Sigmoid colon (tissue), 7 donors: ENCODE measurements around the gene MAML1. TPM values are rescaled to one million over a fixed set of nuclear protein-coding genes. Genes with fewer than 3 reads are reported as not detected.

Experiments used
- DNase-seq: peaks from one replicate; pipeline ENCODE4 v3.0.0-alpha.2; 2019
- H3K27ac ChIP-seq, 4 donors: fragments of 200-600 bp; sonication (generic); one replicate each; pipeline ENCODE4 v1.5.1; 2016 to 2019; ENCODE audit warnings: mild to moderate bottlenecking in 1 of 4
- H3K27me3 ChIP-seq, 3 donors: fragments of 200-600 bp; sonication (generic); one replicate each; pipeline ENCODE4 v1.5.1; 2019; ENCODE audit warnings: mild to moderate bottlenecking in 1 of 3
- H3K36me3 ChIP-seq, 4 donors: fragments of 200-600 bp; sonication (generic); one replicate each; pipeline ENCODE4 v1.5.1; 2016 to 2019
- H3K4me1 ChIP-seq, 4 donors: fragments of 200-600 bp; sonication (generic); one replicate each; pipeline ENCODE4 v1.5.1; 2017 to 2019
- H3K4me3 ChIP-seq, 4 donors: fragments of 200-600 bp; sonication (generic); one replicate each; pipeline ENCODE4 v1.5.1; 2017 to 2019; ENCODE audit warnings: mild to moderate bottlenecking in 2 of 4, moderate library complexity in 1 of 4
- H3K9me3 ChIP-seq, 4 donors: fragments of 200-600 bp in 3 of 4; sonication (generic) in 3 of 4; one replicate each; pipeline versions ENCODE4 v1.5.1 to v1.6.1; 2013 to 2019
- EP300 ChIP-seq, 4 donors: sonication (generic); formaldehyde crosslinking; IDR thresholded peaks; one replicate each; pipeline ENCODE4 v1.6.1; 2017; ENCODE audit warnings: antibody characterized with exemption in 4 of 4
- POLR2A ChIP-seq, 2 donors: fragments of 450-650 bp; IDR thresholded peaks; one replicate each; pipeline ENCODE4 v1.6.1; 2016; ENCODE audit warnings: antibody characterized with exemption in 2 of 2, mild to moderate bottlenecking in 2 of 2, moderate library complexity in 2 of 2
- POLR2AphosphoS5 ChIP-seq, 4 donors: sonication (generic); formaldehyde crosslinking; IDR thresholded peaks; one replicate each; pipeline ENCODE4 v1.6.1; 2017; ENCODE audit warnings: antibody characterized with exemption in 4 of 4
- WGBS, 2 donors: extraction: QIAGEN DNeasy Blood & Tissue Kit; methylation state at CpG; one replicate each; pipeline ENCODE4 v1.1.7; 2013; 5-methylcytosine and 5-hydroxymethylcytosine counted together
- intact Hi-C: fragments of 100-400 bp; cut with DNase I; formaldehyde crosslinking; loops from one replicate; pipeline ENCODE4 v1.15.1; 2023
- polyA plus RNA-seq, 3 donors: library from polyadenylated mRNA; stranded (reverse); fragments of 200-250 nt; gene quantifications; one replicate each; pipeline ENCODE4 v1.2.3, GENCODE V29; 2013
- total RNA-seq, 4 donors: library from RNA; depleted of rRNA; stranded (reverse); fragments of >200 nt; gene quantifications; one replicate each; pipeline ENCODE4 v1.1.0, GENCODE V29; 2016
- TF ChIP-seq, protein P1 (sequence below), 4 experiments: fragments of 450-650 bp in 3 of 4; fragments of 200-600 bp in 1 of 4; IDR thresholded peaks; one replicate each; pipeline ENCODE4 v1.5.1; 2016 to 2019; ENCODE audit warnings: antibody characterized with exemption in 4 of 4, mild to moderate bottlenecking in 3 of 4, moderate library complexity in 2 of 4
- donor health status: healthy with polysubstance abuse.
- donor health status: Bipolar disorder and iron deficiency.
- donor health status: healthy.

Gene MAML1
- total and polyA plus RNA-seq, 7 donors: 7.2 to 30.2 (median 18.1) TPM

DNA sequence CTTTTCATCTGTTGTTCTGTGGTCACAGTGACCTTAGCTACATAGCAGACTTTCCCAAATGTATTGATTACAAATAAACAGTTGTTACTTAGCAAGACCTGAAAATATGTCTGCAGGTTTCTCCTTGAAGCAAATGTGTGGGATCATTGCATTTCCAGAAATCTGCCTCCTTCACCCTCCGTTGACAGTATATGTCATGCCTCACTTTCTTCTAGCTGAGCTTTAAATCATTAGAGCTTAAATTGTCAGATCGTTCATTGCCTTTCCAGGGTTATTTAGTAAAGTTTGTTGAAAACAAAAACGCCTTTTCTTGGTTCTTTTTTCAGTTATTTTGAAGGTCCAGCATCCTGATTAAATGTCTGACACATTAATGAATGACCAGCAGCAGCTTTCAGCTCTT is 2.3 kb upstream of the MAML1 start:
- WGBS, 2 donors: 74 to 83% methylated on average over 3 of the region's 3 CpGs
- TF ChIP-seq EP300 (IDR thresholded peaks at IDR 0.05): no peak
- no peak for TF ChIP-seq POLR2A (IDR thresholded peaks at IDR 0.05)
- TF ChIP-seq POLR2AphosphoS5 (IDR thresholded peaks at IDR 0.05): no peak
- TF ChIP-seq, protein P1, sequence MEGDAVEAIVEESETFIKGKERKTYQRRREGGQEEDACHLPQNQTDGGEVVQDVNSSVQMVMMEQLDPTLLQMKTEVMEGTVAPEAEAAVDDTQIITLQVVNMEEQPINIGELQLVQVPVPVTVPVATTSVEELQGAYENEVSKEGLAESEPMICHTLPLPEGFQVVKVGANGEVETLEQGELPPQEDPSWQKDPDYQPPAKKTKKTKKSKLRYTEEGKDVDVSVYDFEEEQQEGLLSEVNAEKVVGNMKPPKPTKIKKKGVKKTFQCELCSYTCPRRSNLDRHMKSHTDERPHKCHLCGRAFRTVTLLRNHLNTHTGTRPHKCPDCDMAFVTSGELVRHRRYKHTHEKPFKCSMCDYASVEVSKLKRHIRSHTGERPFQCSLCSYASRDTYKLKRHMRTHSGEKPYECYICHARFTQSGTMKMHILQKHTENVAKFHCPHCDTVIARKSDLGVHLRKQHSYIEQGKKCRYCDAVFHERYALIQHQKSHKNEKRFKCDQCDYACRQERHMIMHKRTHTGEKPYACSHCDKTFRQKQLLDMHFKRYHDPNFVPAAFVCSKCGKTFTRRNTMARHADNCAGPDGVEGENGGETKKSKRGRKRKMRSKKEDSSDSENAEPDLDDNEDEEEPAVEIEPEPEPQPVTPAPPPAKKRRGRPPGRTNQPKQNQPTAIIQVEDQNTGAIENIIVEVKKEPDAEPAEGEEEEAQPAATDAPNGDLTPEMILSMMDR (IDR thresholded peaks at IDR 0.05): no peak
- no peak overlapping the region for H3K4me3 ChIP-seq
- H3K36me3 ChIP-seq: peaks cover 12 to 55% (median 25%) of the 10 kb centered on the region in 4 donors
- peaks cover 0 to 27% (median 23%) of the 10 kb centered on the region in 4 donors for H3K4me1 ChIP-seq
- H3K27ac ChIP-seq: no peak overlapping the region
- H3K9me3 ChIP-seq: no peaks in the 10 kb centered on the region
- DNase-seq: no peak
- H3K27me3 ChIP-seq: no peaks in the 10 kb centered on the region
- intact Hi-C loops: loop anchor here (10.0 kb wide), 1 partner anchor 56 kb away; no protein-coding TSS in a partner anchor

DNA sequence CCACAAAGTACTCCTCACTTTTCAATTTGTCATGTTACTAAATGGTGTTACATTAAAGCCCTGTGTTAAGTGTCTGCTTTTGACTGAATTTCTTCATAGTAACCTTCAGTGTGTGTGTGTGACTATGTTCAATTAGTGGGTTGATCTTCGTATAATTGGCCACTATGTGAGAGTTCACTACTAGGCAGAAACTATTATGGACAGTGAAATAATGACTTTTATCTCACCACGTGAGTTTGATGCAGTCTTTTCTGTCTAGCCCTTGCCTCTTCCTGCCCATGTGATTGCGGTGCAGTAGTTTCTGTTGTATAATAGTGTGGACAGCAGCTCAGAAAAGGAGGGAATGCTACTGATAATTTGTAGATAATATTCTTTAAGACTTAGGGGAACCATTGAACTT is 1.8 kb upstream of the MAML1 start:
- no peak for DNase-seq
- no peaks in the 10 kb centered on the region for H3K27me3 ChIP-seq
- H3K4me3 ChIP-seq: no peak overlapping the region
- TF ChIP-seq, protein P1 (IDR thresholded peaks at IDR 0.05): no peak
- TF ChIP-seq EP300 (IDR thresholded peaks at IDR 0.05) (no peak), POLR2A (IDR thresholded peaks at IDR 0.05) (no peak), POLR2AphosphoS5 (IDR thresholded peaks at IDR 0.05) (no peak)
- intact Hi-C loops: loop anchor here (10.0 kb wide), 1 partner anchor 56 kb away; no protein-coding TSS in a partner anchor
- 76 to 80% methylated on average over 3 of the region's 3 CpGs for WGBS, 2 donors
- H3K9me3 ChIP-seq: no peaks in the 10 kb centered on the region
- H3K36me3 ChIP-seq: peaks cover 12 to 50% (median 22%) of the 10 kb centered on the region in 4 donors
- peaks cover 0 to 32% (median 28%) of the 10 kb centered on the region in 4 donors for H3K4me1 ChIP-seq
- peak overlapping the region in 2 of 4 donors; percentile 95 to 97 for H3K27ac ChIP-seq

DNA sequence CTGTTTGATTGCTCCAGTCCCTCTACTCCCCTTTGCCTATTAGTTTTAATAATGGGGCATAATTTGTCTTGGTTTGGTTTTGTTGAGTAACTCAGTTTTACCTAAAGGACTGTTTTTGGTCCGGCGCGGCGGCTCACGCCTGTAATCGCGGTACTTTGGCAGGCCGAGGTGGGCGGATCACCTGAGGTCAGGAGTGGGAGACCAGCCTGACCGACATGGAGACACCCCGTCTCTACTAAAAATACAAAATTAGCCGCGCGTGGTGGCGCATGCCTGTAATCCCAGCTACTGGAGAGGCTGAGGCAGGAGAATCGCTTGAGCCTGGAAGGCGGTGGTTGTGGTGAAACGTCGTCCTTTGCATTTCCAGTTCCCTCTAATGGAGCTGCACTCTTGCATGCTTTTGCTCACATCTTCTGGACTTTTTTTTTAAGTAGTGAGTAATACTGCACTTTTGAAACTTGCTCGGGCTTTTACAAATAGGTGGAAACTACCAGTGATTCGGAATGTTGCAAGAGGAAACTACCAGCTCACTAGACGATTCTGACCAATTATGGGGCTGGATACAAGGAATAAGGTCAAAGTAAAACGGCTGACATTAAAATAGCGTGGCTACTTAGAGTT is 721 bp upstream of the MAML1 start:
- intact Hi-C loops: loop anchor here (10.0 kb wide), 1 partner anchor 57 kb away; no protein-coding TSS in a partner anchor

DNA sequence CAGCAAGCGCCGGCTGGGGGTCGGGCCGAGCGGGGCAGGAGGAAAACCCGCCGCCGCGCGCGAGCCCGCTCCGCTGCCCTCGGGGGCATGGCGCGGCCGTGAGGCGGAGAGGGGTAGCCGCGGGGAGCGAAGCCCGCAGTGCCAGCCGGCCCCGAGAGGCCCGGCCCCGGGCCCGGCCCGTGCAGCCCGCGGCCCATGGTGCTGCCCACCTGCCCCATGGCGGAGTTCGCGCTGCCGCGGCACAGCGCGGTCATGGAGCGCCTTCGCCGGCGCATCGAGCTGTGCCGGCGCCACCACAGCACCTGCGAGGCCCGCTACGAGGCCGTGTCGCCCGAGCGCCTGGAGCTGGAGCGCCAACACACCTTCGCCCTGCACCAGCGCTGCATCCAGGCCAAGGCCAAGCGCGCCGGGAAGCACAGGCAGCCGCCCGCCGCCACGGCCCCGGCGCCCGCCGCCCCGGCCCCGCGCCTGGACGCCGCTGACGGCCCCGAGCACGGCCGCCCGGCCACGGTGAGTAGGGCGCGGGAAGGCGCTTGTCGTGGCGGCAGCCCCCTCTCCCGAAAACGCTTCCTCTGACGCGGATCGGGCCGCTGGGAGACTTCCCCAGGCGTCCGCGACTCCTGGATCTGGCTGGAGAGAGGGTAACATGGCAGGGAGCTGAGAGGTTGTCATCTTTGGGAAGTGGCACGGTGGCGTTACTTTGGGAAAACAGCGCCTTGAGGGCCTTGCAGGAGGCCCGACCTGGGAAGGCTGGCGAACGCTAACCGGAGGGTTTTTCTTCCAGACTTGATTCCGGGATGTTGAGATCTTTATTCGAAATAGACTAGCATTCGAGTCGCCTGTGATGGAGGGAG is 523 bp downstream of the MAML1 start:
- Histone ChIP-seq H3K4me1 (peaks cover 0 to 55% (median 49%) of the 10 kb centered on the region in 4 donors), H3K9me3 (no peaks in the 10 kb centered on the region), H3K27ac (peak overlapping the region; percentile 95 to 99 (median 96)), H3K4me3 (peak overlapping the region; percentile 62 to 91 (median 84)), H3K27me3 (no peaks in the 10 kb centered on the region), H3K36me3 (peaks cover 0 to 27% (median 3%) of the 10 kb centered on the region in 4 donors)
- 0 to 1% methylated on average over 101 of the region's 101 CpGs for WGBS, 2 donors
- intact Hi-C loops: loop anchor here (1.0 to 10.0 kb wide), 2 partner anchors 35 to 58 kb away; partner anchors contain the start of gene CANX
- TF ChIP-seq POLR2A (IDR thresholded peaks at IDR 0.05) (no peak), POLR2AphosphoS5 (IDR thresholded peaks at IDR 0.05) (peak in 1 of 4 donors; percentile 27), EP300 (IDR thresholded peaks at IDR 0.05) (no peak)
- TF ChIP-seq, protein P1 (IDR thresholded peaks at IDR 0.05): no peak
- DNase-seq: peak; percentile 71

More for the DNA sequence above, 721 bp upstream of the MAML1 start:
- peak overlapping the region; percentile 95 to 99 (median 96) for H3K27ac ChIP-seq
- peak overlapping the region; percentile 62 to 91 (median 84) for H3K4me3 ChIP-seq
- peaks cover 0 to 43% (median 38%) of the 10 kb centered on the region in 4 donors for H3K4me1 ChIP-seq
- H3K27me3 ChIP-seq: no peaks in the 10 kb centered on the region
- peaks cover 8 to 39% (median 14%) of the 10 kb centered on the region in 4 donors for H3K36me3 ChIP-seq
- DNase-seq: peak; percentile 69
- whole genome bisulfite sequencing, 2 donors: 64 to 71% methylated on average over 24 of the region's 24 CpGs
- no peaks in the 10 kb centered on the region for H3K9me3 ChIP-seq
- no peak for TF ChIP-seq EP300 (IDR thresholded peaks at IDR 0.05)
- TF ChIP-seq, protein P1 (IDR thresholded peaks at IDR 0.05): no peak
- no peak for TF ChIP-seq POLR2A (IDR thresholded peaks at IDR 0.05)
- TF ChIP-seq POLR2AphosphoS5 (IDR thresholded peaks at IDR 0.05): peak in 1 of 4 donors; percentile 3
